Gastrocnemius medialis (tissue), 4 donors: Measurements from ENCODE around the gene PGA4. TPM values are rescaled to one million over a fixed set of nuclear protein-coding genes. Genes with fewer than 3 reads are reported as not detected.
A peak's percentile ranks its signal among the peaks of the same experiment; 100 is the strongest.

Source experiments
- ATAC-seq, 2 donors: fragments of 150-250 bp; one replicate each; pipeline ENCODE4 v1.9.1; 2016
- DNase-seq, 2 donors: peaks; one replicate each; pipeline ENCODE4 v3.0.0-alpha.2; 2019
- H3K27ac ChIP-seq, 4 donors: fragments of 200-600 bp; sonication (generic); 1 replicate in 1 of 4; 2 replicates in 3 of 4; pipeline ENCODE4 v1.5.1; 2016 to 2018; ENCODE audit warnings: mild to moderate bottlenecking in 2 of 4, moderate library complexity in 1 of 4
- H3K27me3 ChIP-seq, 3 donors: fragments of 200-600 bp; sonication (generic) in 2 of 3; 1 replicate in 1 of 3; 2 replicates in 2 of 3; pipeline versions ENCODE4 v1.5.1 to v1.6.0; 2016 to 2019; ENCODE audit warnings: mild to moderate bottlenecking in 1 of 3, moderate library complexity in 1 of 3
- H3K36me3 ChIP-seq, 2 donors: fragments of 200-600 bp; sonication (generic) in 1 of 2; one replicate each; pipeline ENCODE4 v1.5.1; 2017 to 2018
- H3K4me1 ChIP-seq, 2 donors: fragments of 200-600 bp; sonication (generic) in 1 of 2; one replicate each; pipeline ENCODE4 v1.5.1; 2016 to 2017; ENCODE audit warnings: mild to moderate bottlenecking in 2 of 2
- H3K4me3 ChIP-seq, 4 donors: fragments of 200-600 bp; sonication (generic) in 3 of 4; 1 replicate in 1 of 4; 2 replicates in 3 of 4; pipeline ENCODE4 v1.5.1; 2016 to 2019; ENCODE audit warnings: mild to moderate bottlenecking in 2 of 4
- H3K9me3 ChIP-seq, 3 donors: fragments of 200-600 bp; sonication (generic) in 2 of 3; 1 replicate in 1 of 3; 2 replicates in 2 of 3; pipeline ENCODE4 v1.5.1; 2016 to 2019
- POLR2A ChIP-seq, 2 donors: fragments of 450-650 bp; IDR thresholded peaks; one replicate each; pipeline ENCODE4 v1.6.1; 2017; ENCODE audit warnings: antibody characterized with exemption in 2 of 2, mild to moderate bottlenecking in 2 of 2, moderate library complexity in 2 of 2
- in situ Hi-C, 4 donors: fragments of 200-750 bp; cut with MboI; loops; one replicate each; pipeline versions ENCODE4 v1.15.0 to v1.8.0; 2017; ENCODE audit warnings: low sequenced_read_pairs in 4 of 4
- intact Hi-C: fragments of 100-400 bp; cut with DNase I; formaldehyde crosslinking; loops from one replicate; pipeline ENCODE4 v1.15.1; 2023; ENCODE audit warnings: low total_unique reads
- total RNA-seq, 4 donors: library from RNA; depleted of rRNA; stranded (reverse); fragments of >200 nt; gene quantifications; one replicate each; pipeline versions ENCODE4 v1.1.0 to v1.2.3, GENCODE V29; 2016
- TF ChIP-seq, protein P1 (sequence below), 5 experiments: fragments of 450-650 bp in 3 of 5; fragments of 200-600 bp in 2 of 5; sonication (generic) in 2 of 5; IDR thresholded peaks in 4 of 5; conservative IDR thresholded peaks in 1 of 5; 1 replicate in 4 of 5; 2 replicates in 1 of 5; pipeline ENCODE4 v1.5.1; 2016 to 2019; ENCODE audit warnings: antibody characterized with exemption in 5 of 5, mild to moderate bottlenecking in 3 of 5, moderate library complexity in 3 of 5

PGA4 gene
- total RNA-seq, 4 donors from 2014 or later: 1.6 to 1.9 TPM; not detected in 2

DNA sequence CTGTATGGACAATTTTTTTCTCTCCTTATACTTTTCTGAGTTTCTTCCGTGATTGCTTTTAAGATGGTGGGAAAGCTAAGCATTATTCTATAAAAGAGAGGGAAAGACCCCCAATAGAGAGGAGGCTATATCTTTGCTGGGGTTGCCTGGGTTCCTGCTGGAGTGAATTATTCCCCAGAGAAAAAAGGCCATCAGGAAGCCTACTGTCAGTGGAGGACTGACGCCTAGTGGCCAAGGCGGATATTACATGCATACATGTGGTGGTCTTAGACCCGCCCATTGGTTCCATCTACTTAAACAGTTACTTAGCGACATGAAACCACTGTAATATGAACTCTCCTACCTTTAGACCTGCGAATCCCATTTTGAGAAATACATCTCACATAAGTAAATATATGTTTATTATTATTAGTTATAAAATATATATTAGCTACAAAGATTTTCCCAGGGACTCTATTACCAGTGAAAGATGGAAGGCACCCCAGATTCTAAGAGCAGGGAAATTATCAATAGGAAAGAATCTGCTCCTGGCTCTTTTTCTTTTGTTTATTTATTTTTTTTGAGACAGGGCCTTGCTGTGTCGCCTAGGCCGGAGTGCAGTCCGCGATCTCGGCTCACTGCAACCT lies 34.5 kb upstream of the PGA4 start:
- TF ChIP-seq POLR2A (IDR thresholded peaks at IDR 0.05): no peak
- TF ChIP-seq, protein P1, sequence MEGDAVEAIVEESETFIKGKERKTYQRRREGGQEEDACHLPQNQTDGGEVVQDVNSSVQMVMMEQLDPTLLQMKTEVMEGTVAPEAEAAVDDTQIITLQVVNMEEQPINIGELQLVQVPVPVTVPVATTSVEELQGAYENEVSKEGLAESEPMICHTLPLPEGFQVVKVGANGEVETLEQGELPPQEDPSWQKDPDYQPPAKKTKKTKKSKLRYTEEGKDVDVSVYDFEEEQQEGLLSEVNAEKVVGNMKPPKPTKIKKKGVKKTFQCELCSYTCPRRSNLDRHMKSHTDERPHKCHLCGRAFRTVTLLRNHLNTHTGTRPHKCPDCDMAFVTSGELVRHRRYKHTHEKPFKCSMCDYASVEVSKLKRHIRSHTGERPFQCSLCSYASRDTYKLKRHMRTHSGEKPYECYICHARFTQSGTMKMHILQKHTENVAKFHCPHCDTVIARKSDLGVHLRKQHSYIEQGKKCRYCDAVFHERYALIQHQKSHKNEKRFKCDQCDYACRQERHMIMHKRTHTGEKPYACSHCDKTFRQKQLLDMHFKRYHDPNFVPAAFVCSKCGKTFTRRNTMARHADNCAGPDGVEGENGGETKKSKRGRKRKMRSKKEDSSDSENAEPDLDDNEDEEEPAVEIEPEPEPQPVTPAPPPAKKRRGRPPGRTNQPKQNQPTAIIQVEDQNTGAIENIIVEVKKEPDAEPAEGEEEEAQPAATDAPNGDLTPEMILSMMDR (IDR thresholded peaks at IDR 0.05 in 4 of 5, conservative IDR thresholded peaks at IDR 0.05 in 1 of 5): peak; percentile 65 to 87 (median 81)
- peak in 1 of 2 donors; percentile 42 for DNase-seq
- intact Hi-C loops: loop anchor here (1.0 to 5.0 kb wide), 3 partner anchors 60 to 356 kb away; no protein-coding TSS in a partner anchor

DNA sequence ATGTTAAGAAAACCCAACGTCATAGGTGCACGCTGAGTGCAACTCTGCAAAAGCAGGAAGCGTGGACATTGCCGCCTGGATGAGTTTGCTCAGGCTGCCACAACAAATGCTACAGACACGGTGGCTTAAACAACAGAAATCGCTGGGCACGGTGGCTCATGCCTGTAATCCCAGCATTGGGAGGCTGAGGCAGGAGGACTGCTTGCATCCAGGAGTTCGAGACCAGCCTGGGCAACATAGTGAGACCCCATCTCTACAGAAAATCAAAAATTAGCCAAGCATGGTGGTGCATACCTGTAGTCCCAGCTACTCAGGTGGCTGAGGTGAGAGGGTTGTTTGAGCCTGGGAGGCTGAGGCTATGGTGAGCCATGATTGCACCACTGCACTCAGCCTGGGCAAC lies 32.2 kb upstream of the PGA4 start:
- no peak for ATAC-seq
- in situ Hi-C loops: loop anchor here in 3 of 4 donors (25.0 kb wide), 2 partner anchors 153 to 353 kb away; partner anchors contain the start of gene CCDC86 (in 3 of the 3)
- no peaks in the 10 kb centered on the region for H3K36me3 ChIP-seq
- no peaks in the 10 kb centered on the region for H3K9me3 ChIP-seq
- no peak for DNase-seq
- H3K27ac ChIP-seq: no peak overlapping the region
- H3K27me3 ChIP-seq: peaks cover 0 to 4% (median 0%) of the 10 kb centered on the region in 3 donors
- H3K4me1 ChIP-seq: no peaks in the 10 kb centered on the region
- no peak for TF ChIP-seq POLR2A (IDR thresholded peaks at IDR 0.05)
- TF ChIP-seq, protein P1 (IDR thresholded peaks at IDR 0.05 in 4 of 5, conservative IDR thresholded peaks at IDR 0.05 in 1 of 5): no peak
- no peak overlapping the region for H3K4me3 ChIP-seq
- intact Hi-C loops: loop anchor here (5.0 kb wide), 1 partner anchor 63 kb away; no protein-coding TSS in a partner anchor

More for the DNA sequence above, 34.5 kb upstream of the PGA4 start:
- H3K36me3 ChIP-seq: no peaks in the 10 kb centered on the region
- H3K4me1 ChIP-seq: no peaks in the 10 kb centered on the region
- H3K4me3 ChIP-seq: no peak overlapping the region
- no peaks in the 10 kb centered on the region for H3K9me3 ChIP-seq
- ATAC-seq: peak in 1 of 2 donors; percentile 64
- no peak overlapping the region for H3K27ac ChIP-seq
- H3K27me3 ChIP-seq: peaks cover 0 to 4% (median 0%) of the 10 kb centered on the region in 3 donors
- in situ Hi-C loops: loop anchor here in 3 of 4 donors (25.0 kb wide), 2 partner anchors 150 to 350 kb away; partner anchors contain the start of gene CCDC86 (in 3 of the 3)

DNA sequence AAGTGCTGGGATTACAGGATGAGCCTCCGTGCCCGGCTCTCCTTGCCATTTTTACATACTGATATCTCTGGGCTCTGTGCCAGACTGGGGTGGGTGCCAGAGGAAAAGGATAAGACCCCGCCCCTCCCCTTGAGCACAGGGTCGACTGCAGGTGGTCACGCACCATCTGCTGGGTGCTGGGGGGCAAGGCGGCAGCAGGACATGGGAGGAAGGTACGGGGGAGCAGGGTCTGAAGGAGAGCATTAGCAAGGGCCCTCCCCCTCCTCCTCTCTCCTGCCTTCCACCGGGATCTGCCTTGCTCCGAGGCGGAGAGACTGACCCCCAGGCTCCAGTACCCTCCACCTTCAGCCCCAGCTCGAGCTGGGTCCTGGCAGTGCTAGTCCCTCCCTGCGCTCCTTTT lies 28.6 kb upstream of the PGA4 start:
- no peak overlapping the region for H3K27ac ChIP-seq

DNA sequence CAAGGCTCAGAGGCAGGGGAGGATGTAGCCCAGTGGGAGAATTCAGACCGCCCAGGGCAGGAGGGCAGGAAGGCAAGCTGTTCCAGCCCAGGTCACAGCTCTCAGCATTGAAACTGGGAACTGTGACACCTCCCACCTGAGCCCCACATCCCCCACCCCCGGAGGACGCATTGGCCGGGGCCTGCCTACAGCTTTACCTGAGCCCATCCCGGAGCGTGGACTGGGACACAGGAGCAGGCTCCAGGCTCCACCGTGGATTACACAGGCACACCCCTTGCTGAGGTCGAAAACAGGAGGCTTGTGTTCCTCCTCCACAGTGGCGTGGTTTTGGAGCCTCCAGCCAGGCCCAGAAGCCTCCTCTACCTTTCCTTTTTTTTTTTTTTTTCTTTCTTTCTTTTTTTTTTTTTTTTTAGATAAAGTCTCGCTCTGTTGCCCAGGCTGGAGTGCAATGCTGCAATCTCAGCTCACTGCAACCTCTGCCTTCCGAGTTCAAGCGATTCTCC lies 27.9 kb upstream of the PGA4 start:
- Histone ChIP-seq H3K27ac (no peak overlapping the region), H3K27me3 (peaks cover 0 to 4% (median 0%) of the 10 kb centered on the region in 3 donors), H3K4me3 (no peak overlapping the region), H3K36me3 (no peaks in the 10 kb centered on the region), H3K9me3 (no peaks in the 10 kb centered on the region), H3K4me1 (no peaks in the 10 kb centered on the region)
- intact Hi-C loops: no loop called here
- no peak for TF ChIP-seq POLR2A (IDR thresholded peaks at IDR 0.05)
- TF ChIP-seq, protein P1 (IDR thresholded peaks at IDR 0.05 in 4 of 5, conservative IDR thresholded peaks at IDR 0.05 in 1 of 5): no peak
- ATAC-seq (no peak), DNase-seq (no peak)
- in situ Hi-C loops: loop anchor here in 3 of 4 donors (25.0 kb wide), 2 partner anchors 157 to 357 kb away; partner anchors contain the start of gene CCDC86 (in 3 of the 3)

More for the DNA sequence above, 28.6 kb upstream of the PGA4 start:
- Histone ChIP-seq H3K27me3 (peaks cover 0 to 4% (median 0%) of the 10 kb centered on the region in 3 donors), H3K36me3 (no peaks in the 10 kb centered on the region), H3K9me3 (no peaks in the 10 kb centered on the region), H3K4me1 (no peaks in the 10 kb centered on the region), H3K4me3 (no peak overlapping the region)
- no peak for TF ChIP-seq POLR2A (IDR thresholded peaks at IDR 0.05)
- TF ChIP-seq, protein P1 (IDR thresholded peaks at IDR 0.05 in 4 of 5, conservative IDR thresholded peaks at IDR 0.05 in 1 of 5): no peak
- DNase-seq (no peak), ATAC-seq (no peak)
- in situ Hi-C loops (loop anchor here in 3 of 4 donors (25.0 kb wide), 2 partner anchors 156 to 356 kb away; partner anchors contain the start of gene CCDC86 (in 3 of the 3)), intact Hi-C loops (no loop called here)
